K562 (cell line): ENCODE results near the gene RAB5B. TPM values are rescaled to one million over a fixed set of nuclear protein-coding genes. Genes with fewer than 3 reads are reported as not detected.

ENCODE experiments used
- BACH1 ChIP-seq: fragments of 200-800 bp; sonication (Bioruptor generic); IDR thresholded peaks from 2 replicates; pipeline ENCODE4 v1.6.1; 2016; ENCODE audit warnings: missing genetic modification characterization, missing compliant biosample characterization
- MGA ChIP-seq: fragments of 450-650 bp; IDR thresholded peaks from 2 replicates; pipeline ENCODE4 v1.6.1; 2016; ENCODE audit warnings: mild to moderate bottlenecking, moderate library complexity
- POLR2H ChIP-seq: IDR thresholded peaks from 2 replicates; pipeline ENCODE4 v1.6.1; 2016; ENCODE audit warnings: missing genetic modification characterization, low read depth, mild to moderate bottlenecking, control low read depth, missing compliant biosample characterization, moderate library complexity
- TAF9B ChIP-seq: fragments of 450-650 bp; IDR thresholded peaks from 2 replicates; pipeline ENCODE4 v1.6.1; 2018; ENCODE audit warnings: mild to moderate bottlenecking; ENCODE audit not compliant: partially characterized antibody
- ZNF766 ChIP-seq: fragments of 200-800 bp; sonication (Bioruptor generic); conservative IDR thresholded peaks from 2 replicates; pipeline ENCODE4 v1.6.1; 2016; ENCODE audit warnings: missing genetic modification characterization, missing compliant biosample characterization
- polyA plus RNA-seq, 8 experiments: library from polyadenylated mRNA; depleted of rRNA in 4 of 8; stranded (reverse) in 5 of 8; unstranded in 3 of 8; fragments of >200 nt; fragmentation: Nextera tagmentation in 2 of 8; fragmentation: Illumina TruSeq in 1 of 8; extraction: Ambion mirVana in 2 of 8; extraction: Trizol in 1 of 8; gene quantifications; 2 replicates each; pipeline versions ENCODE4 v1.2.1 to v1.2.3, GENCODE V29; 2011 to 2014; ENCODE audit warnings: inconsistent platforms in 1 of 8, missing spikeins in 1 of 8
- total RNA-seq, 7 experiments: library from RNA; depleted of rRNA in 6 of 7; stranded (reverse); fragments of >200 nt in 6 of 7; fragmentation: Illumina TruSeq in 2 of 7; extraction: Trizol in 2 of 7; gene quantifications; 2 replicates each; pipeline versions ENCODE4 v1.2.1 to v1.2.3, GENCODE V29; 2011 to 2021; ENCODE audit warnings: low replicate concordance in 1 of 7
- TF ChIP-seq, protein P1 (sequence below): sonication (generic); formaldehyde crosslinking; IDR thresholded peaks from 2 replicates; pipeline ENCODE4 v1.8.1; 2023; ENCODE audit warnings: missing genetic modification reagents, mild to moderate bottlenecking, borderline replicate concordance

Gene RAB5B
- total and polyA plus RNA-seq, 9 of the 15 experiments (the other 6 are each of a cell fraction or from before 2014, with no cell fraction given), result 6.8 to 73.8 (median 25.2) TPM

GRCh38 chr12:55927588-55928502 is 46.0 kb upstream of the RAB5B start, which contains the start of gene PYM1 (continued):
- TF ChIP-seq POLR2H (tag) (peak; percentile 75), ZNF766 (CRISPR knock-in tag) (0 out of 2 replicates have a peak, but pooled peaks have one; percentile 29), BACH1 (tag) (no peak), TAF9B (peak; percentile 73), MGA (peak; percentile 29; the same call in 1 of the 2 replicates)
- TF ChIP-seq, protein P1, sequence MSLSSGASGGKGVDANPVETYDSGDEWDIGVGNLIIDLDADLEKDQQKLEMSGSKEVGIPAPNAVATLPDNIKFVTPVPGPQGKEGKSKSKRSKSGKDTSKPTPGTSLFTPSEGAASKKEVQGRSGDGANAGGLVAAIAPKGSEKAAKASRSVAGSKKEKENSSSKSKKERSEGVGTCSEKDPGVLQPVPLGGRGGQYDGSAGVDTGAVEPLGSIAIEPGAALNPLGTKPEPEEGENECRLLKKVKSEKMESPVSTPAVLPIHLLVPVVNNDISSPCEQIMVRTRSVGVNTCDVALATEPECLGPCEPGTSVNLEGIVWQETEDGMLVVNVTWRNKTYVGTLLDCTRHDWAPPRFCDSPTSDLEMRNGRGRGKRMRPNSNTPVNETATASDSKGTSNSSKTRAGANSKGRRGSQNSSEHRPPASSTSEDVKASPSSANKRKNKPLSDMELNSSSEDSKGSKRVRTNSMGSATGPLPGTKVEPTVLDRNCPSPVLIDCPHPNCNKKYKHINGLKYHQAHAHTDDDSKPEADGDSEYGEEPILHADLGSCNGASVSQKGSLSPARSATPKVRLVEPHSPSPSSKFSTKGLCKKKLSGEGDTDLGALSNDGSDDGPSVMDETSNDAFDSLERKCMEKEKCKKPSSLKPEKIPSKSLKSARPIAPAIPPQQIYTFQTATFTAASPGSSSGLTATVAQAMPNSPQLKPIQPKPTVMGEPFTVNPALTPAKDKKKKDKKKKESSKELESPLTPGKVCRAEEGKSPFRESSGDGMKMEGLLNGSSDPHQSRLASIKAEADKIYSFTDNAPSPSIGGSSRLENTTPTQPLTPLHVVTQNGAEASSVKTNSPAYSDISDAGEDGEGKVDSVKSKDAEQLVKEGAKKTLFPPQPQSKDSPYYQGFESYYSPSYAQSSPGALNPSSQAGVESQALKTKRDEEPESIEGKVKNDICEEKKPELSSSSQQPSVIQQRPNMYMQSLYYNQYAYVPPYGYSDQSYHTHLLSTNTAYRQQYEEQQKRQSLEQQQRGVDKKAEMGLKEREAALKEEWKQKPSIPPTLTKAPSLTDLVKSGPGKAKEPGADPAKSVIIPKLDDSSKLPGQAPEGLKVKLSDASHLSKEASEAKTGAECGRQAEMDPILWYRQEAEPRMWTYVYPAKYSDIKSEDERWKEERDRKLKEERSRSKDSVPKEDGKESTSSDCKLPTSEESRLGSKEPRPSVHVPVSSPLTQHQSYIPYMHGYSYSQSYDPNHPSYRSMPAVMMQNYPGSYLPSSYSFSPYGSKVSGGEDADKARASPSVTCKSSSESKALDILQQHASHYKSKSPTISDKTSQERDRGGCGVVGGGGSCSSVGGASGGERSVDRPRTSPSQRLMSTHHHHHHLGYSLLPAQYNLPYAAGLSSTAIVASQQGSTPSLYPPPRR (CRISPR knock-in tag), result peak; percentile 41; the same call in 1 of the 2 replicates
